ENCODE data around the gene TOB2.

The TOB2 gene

GRCh38 chr22:41448189-41448808 is 1.7 kb upstream of the TOB2 start (continued):
- 0 out of 2 replicates have a peak, but pooled peaks have one; percentile 18 for TF ChIP-seq ZNF518A (tag by site-specific recombination; conservative IDR thresholded peaks at IDR 0.05; ENCODE audit: low read depth)
- TF ChIP-seq ZNF654 (tag by site-specific recombination; IDR thresholded peaks at IDR 0.05; ENCODE audit: low read depth): peak; percentile 17
- no peak for TF ChIP-seq ZNF426 (tag by site-specific recombination; IDR thresholded peaks at IDR 0.05)
- peak; percentile 68; the same call in 1 of the 2 replicates for TF ChIP-seq TSHZ1 (tag by site-specific recombination; IDR thresholded peaks at IDR 0.05; ENCODE audit: borderline replicate concordance)
- peak; percentile 95 for TF ChIP-seq SP3 (tag by site-specific recombination; IDR thresholded peaks at IDR 0.05)
- TF ChIP-seq PRDM1 (tag by site-specific recombination; IDR thresholded peaks at IDR 0.05): peak; percentile 98
- peak; percentile 96 for TF ChIP-seq ZNF76 (tag by site-specific recombination; IDR thresholded peaks at IDR 0.05; ENCODE audit: borderline replicate concordance, low read depth)
- peak; percentile 57 for TF ChIP-seq YY2 (tag by site-specific recombination; IDR thresholded peaks at IDR 0.05)
- TF ChIP-seq ZNF510 (tag by site-specific recombination; IDR thresholded peaks at IDR 0.05; ENCODE audit: insufficient replicate concordance): no peak
- peak; percentile 97 for TF ChIP-seq KLF10 (tag by site-specific recombination; IDR thresholded peaks at IDR 0.05)
- peak; percentile 89 for TF ChIP-seq INSM2 (tag by site-specific recombination; IDR thresholded peaks at IDR 0.05)
- peak; percentile 9 for TF ChIP-seq ZNF362 (tag by site-specific recombination; IDR thresholded peaks at IDR 0.05)
- TF ChIP-seq ZSCAN4 (tag by site-specific recombination; IDR thresholded peaks at IDR 0.05): no peak
- peak; percentile 95 for TF ChIP-seq ZNF341 (tag by site-specific recombination; IDR thresholded peaks at IDR 0.05; ENCODE audit: low read depth)
- TF ChIP-seq ZFP69B (tag by site-specific recombination; IDR thresholded peaks at IDR 0.05): peak; percentile 25
- peak; percentile 63 for TF ChIP-seq ZNF580 (tag by site-specific recombination; IDR thresholded peaks at IDR 0.05)
- TF ChIP-seq ZNF274 (IDR thresholded peaks at IDR 0.05; ENCODE audit: low read length): no peak
- no peak for TF ChIP-seq ZNF274 (tag by site-specific recombination; IDR thresholded peaks at IDR 0.05; ENCODE audit: borderline replicate concordance)
- TF ChIP-seq ZBTB1 (tag by site-specific recombination; IDR thresholded peaks at IDR 0.05): peak; percentile 87; the same call in 1 of the 2 replicates
- TF ChIP-seq ZNF585B (tag by site-specific recombination; IDR thresholded peaks at IDR 0.05): no peak
- TF ChIP-seq KLF7 (tag by site-specific recombination; IDR thresholded peaks at IDR 0.05; ENCODE audit: borderline replicate concordance): peak; percentile 80
- TF ChIP-seq ZNF121 (tag by site-specific recombination; IDR thresholded peaks at IDR 0.05): no peak
- peak; percentile 100 for TF ChIP-seq HIC1 (tag by site-specific recombination; IDR thresholded peaks at IDR 0.05)
- peak; percentile 99 for TF ChIP-seq GLIS2 (tag by site-specific recombination; IDR thresholded peaks at IDR 0.05)
